ENCODE data around the gene MAGI2. TPM values are rescaled to one million over a fixed set of nuclear protein-coding genes. Genes with fewer than 3 reads are reported as not detected.

MAGI2 gene
- total and polyA plus RNA-seq, 2 of the 13 experiments (the other 11 are each of a cell fraction or from before 2014, with no cell fraction given): 1.5 to 3.8 TPM

- no peak for FAIRE-seq
- peak; percentile 37; the same call in 1 of the 3 replicates for ATAC-seq
- H3K27ac ChIP-seq (ENCODE audit: extremely low read length, insufficient read depth, low read length): no peak overlapping the region
- no peak for DNase-seq (ENCODE audit: low spot score)
- H3K9me3 ChIP-seq (ENCODE audit: low read length): no peaks in the 10 kb centered on the region
- no peaks in the 10 kb centered on the region for H4K20me1 ChIP-seq (ENCODE audit: insufficient read depth, low read length)
- WGBS (ENCODE audit: low lambda C conversion rate): 66% methylated on average over 8 of the region's 11 CpGs
- in situ Hi-C loops (cut with HindIII; ENCODE audit: extremely low pct_ligation_motif_present, low pct_unique_long_range_greater_than_20kb): no loop called here
- TF ChIP-seq ZNF768 (CRISPR knock-in tag; IDR thresholded peaks at IDR 0.05): no peak
- TF ChIP-seq PAXIP1 (CRISPR knock-in tag; conservative IDR thresholded peaks at IDR 0.05): no peak
- no peak for TF ChIP-seq SNAPC2 (CRISPR knock-in tag; IDR thresholded peaks at IDR 0.05)
- no peak for TF ChIP-seq PAF1 (CRISPR knock-in tag; IDR thresholded peaks at IDR 0.05)
- no peak for TF ChIP-seq RAD51 (IDR thresholded peaks at IDR 0.05; ENCODE audit: borderline replicate concordance)
- no peak for TF ChIP-seq FLYWCH1 (CRISPR knock-in tag; IDR thresholded peaks at IDR 0.05)
- TF ChIP-seq CERS6 (CRISPR knock-in tag; IDR thresholded peaks at IDR 0.05): no peak
- TF ChIP-seq ZMAT5 (CRISPR knock-in tag; IDR thresholded peaks at IDR 0.05; ENCODE audit: borderline replicate concordance, low read depth): no peak
- TF ChIP-seq ZNF382 (CRISPR knock-in tag; IDR thresholded peaks at IDR 0.05; ENCODE audit: borderline replicate concordance): no peak
- TF ChIP-seq RFXAP (CRISPR knock-in tag; IDR thresholded peaks at IDR 0.05; ENCODE audit: borderline replicate concordance): no peak
- TF ChIP-seq MLX (CRISPR knock-in tag; IDR thresholded peaks at IDR 0.05): no peak
- H3K4me2 ChIP-seq (ENCODE audit: low read depth, low read length): no peak overlapping the region
- peaks cover 9% of the 10 kb centered on the region for H3K4me1 ChIP-seq (ENCODE audit: insufficient read depth, low read length)
- no peak overlapping the region for H3K9ac ChIP-seq (ENCODE audit: insufficient read depth, low read depth, low read length)
- no peaks in the 10 kb centered on the region for H3K36me3 ChIP-seq (replicated peaks in 1 of 2; ENCODE audit: control insufficient read depth in 1 of 2, insufficient read depth in 2 of 2, low read length in 2 of 2)
- H3K27me3 ChIP-seq (ENCODE audit: control insufficient read depth in 1 of 2, insufficient read depth in 2 of 2, low read length in 2 of 2): no peaks in the 10 kb centered on the region; a peak in 1 of 5 replicates
- intact Hi-C loops (cut with micrococcal nuclease; ENCODE audit: unreplicated experiment): loop anchor here (2.0 to 10.0 kb wide), 2 partner anchors 300 to 790 kb away; no protein-coding TSS in a partner anchor
- CTCF ChIA-PET (ENCODE audit: low intra/inter-chr PET ratio, low total read pairs): no interaction called here
- H3K79me2 ChIP-seq (ENCODE audit: insufficient read depth, low read length): no peaks in the 10 kb centered on the region
- BruUV-seq (replicated peaks): no TSS peak
- POLR2A ChIA-PET: no interaction called here
- H3K4me3 ChIP-seq (replicated peaks in 1 of 3; ENCODE audit: insufficient read depth in 1 of 3, low read depth in 2 of 3, low read length in 3 of 3): no peak overlapping the region
- no peak overlapping the region for H2AFZ ChIP-seq (ENCODE audit: low read length)
Measured at GRCh38 chr7:78134774-78135173, 1318.7 kb downstream of the MAGI2 start.
